ENCODE results near the gene SPRED2.

DNA sequence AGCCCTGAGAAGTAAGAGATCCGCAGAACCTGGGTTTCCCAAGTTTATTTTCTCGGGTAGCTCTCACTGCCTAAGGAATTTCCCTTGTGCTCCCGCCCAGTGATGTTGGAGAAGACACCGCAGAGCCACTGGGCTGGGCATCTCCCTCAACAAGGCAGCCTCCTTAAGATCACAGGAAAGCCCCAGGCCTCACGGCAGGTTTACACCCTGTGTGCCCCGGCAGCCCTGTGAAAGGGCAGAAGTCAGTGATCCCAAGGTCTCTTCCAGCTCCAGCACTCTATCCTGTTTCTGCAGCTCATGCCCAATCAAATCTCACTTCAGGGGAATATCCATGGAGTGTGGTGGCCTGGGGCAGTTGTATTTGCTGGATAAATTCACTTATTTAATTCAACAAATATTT is 138.3 kb downstream of the SPRED2 start:
- TF ChIP-seq CTCF (IDR thresholded peaks at IDR 0.05), result no peak
- TF ChIP-seq POLR2A (IDR thresholded peaks at IDR 0.05), result no peak

Measured in testis (tissue), 2 donors.